Suprapubic skin (tissue), 4 donors: ENCODE data around the gene NLGN2. TPM values are rescaled to one million over a fixed set of nuclear protein-coding genes. Genes with fewer than 3 reads are reported as not detected.

Source experiments
- DNase-seq, 2 donors: peaks; one replicate each; pipeline ENCODE4 v3.0.0-alpha.2; 2019; ENCODE audit warnings: low spot score in 2 of 2
- H3K27ac ChIP-seq: fragments of 200-600 bp; sonication (generic); one replicate; pipeline ENCODE4 v1.5.1; 2019
- H3K27me3 ChIP-seq: fragments of 200-600 bp; sonication (generic); one replicate; pipeline ENCODE4 v1.5.1; 2019
- H3K36me3 ChIP-seq: fragments of 200-600 bp; sonication (generic); one replicate; pipeline ENCODE4 v1.5.1; 2019
- H3K4me1 ChIP-seq: fragments of 200-600 bp; sonication (generic); one replicate; pipeline ENCODE4 v1.5.1; 2019
- H3K4me3 ChIP-seq: fragments of 200-600 bp; sonication (generic); one replicate; pipeline ENCODE4 v1.5.1; 2019; ENCODE audit warnings: mild to moderate bottlenecking
- H3K9me3 ChIP-seq: fragments of 200-600 bp; sonication (generic); one replicate; pipeline ENCODE4 v1.5.1; 2019
- CTCF ChIP-seq, 2 donors: fragments of 200-600 bp in 1 of 2; fragments of 450-650 bp in 1 of 2; sonication (generic) in 1 of 2; IDR thresholded peaks; one replicate each; pipeline ENCODE4 v1.5.1; 2016 to 2019; ENCODE audit warnings: antibody characterized with exemption in 2 of 2, mild to moderate bottlenecking in 1 of 2, moderate library complexity in 1 of 2
- EP300 ChIP-seq: sonication (generic); formaldehyde crosslinking; IDR thresholded peaks from one replicate; pipeline ENCODE4 v1.6.1; 2017; ENCODE audit warnings: antibody characterized with exemption
- POLR2A ChIP-seq, 2 donors: fragments of 450-650 bp; IDR thresholded peaks; one replicate each; pipeline ENCODE4 v1.6.1; 2017; ENCODE audit warnings: antibody characterized with exemption in 2 of 2, mild to moderate bottlenecking in 2 of 2, moderate library complexity in 2 of 2
- POLR2AphosphoS5 ChIP-seq, 3 donors: sonication (generic); formaldehyde crosslinking; IDR thresholded peaks; one replicate each; pipeline ENCODE4 v1.6.1; 2017; ENCODE audit warnings: antibody characterized with exemption in 3 of 3
- WGBS: methylation state at CpG from one replicate; pipeline ENCODE4 v1.1.5; 2018; 5-methylcytosine and 5-hydroxymethylcytosine counted together
- total RNA-seq, 4 donors: library from RNA; depleted of rRNA; stranded (reverse); fragments of >200 nt; gene quantifications; one replicate each; pipeline ENCODE4 v1.1.0, GENCODE V29; 2016

NLGN2 gene
- total RNA-seq, 4 donors from 2014 or later = 5.9 to 17.9 (median 8.1) TPM

GRCh38 chr17:7438656-7439460, 31.2 kb downstream of the NLGN2 start:
- peaks cover 62% of the 10 kb centered on the region for H3K4me1 ChIP-seq
- TF ChIP-seq POLR2A (IDR thresholded peaks at IDR 0.05) (no peak), EP300 (no peak), CTCF (IDR thresholded peaks at IDR 0.05) (no peak), POLR2AphosphoS5 (IDR thresholded peaks at IDR 0.05) (no peak)
- no peak overlapping the region for H3K27ac ChIP-seq
- no peak for DNase-seq
- peak overlapping the region; percentile 68 for H3K4me3 ChIP-seq
- no peaks in the 10 kb centered on the region for H3K9me3 ChIP-seq
- peaks cover 14% of the 10 kb centered on the region for H3K27me3 ChIP-seq
- 31% methylated on average over 11 of the region's 11 CpGs for WGBS
- no peaks in the 10 kb centered on the region for H3K36me3 ChIP-seq

- 0% methylated on average over 33 of the region's 50 CpGs for WGBS
- Histone ChIP-seq H3K36me3 (no peaks in the 10 kb centered on the region), H3K9me3 (no peaks in the 10 kb centered on the region), H3K27me3 (peaks cover 14% of the 10 kb centered on the region), H3K4me1 (peaks cover 69% of the 10 kb centered on the region), H3K4me3 (peak within 1 kb of the TSS; percentile 68), H3K27ac (peak within 1 kb of the TSS; percentile 91)
- DNase-seq = no peak
- TF ChIP-seq POLR2A (IDR thresholded peaks at IDR 0.05) (no peak), CTCF (IDR thresholded peaks at IDR 0.05) (no peak), EP300 (no peak), POLR2AphosphoS5 (IDR thresholded peaks at IDR 0.05) (no peak)
Observed at GRCh38 chr17:7439462-7440112, 31.9 kb downstream of the NLGN2 start, which contains the start of gene FGF11. Gene FGF11 (plus strand): TSS chr17:7439512. CDS start chr17:7439621, 109 bp downstream.

GRCh38 chr17:7440113-7440833, 32.6 kb downstream of the NLGN2 start:
- TF ChIP-seq POLR2AphosphoS5 (IDR thresholded peaks at IDR 0.05) = no peak
- peaks cover 75% of the 10 kb centered on the region for H3K4me1 ChIP-seq
- peak overlapping the region; percentile 14 for H3K27ac ChIP-seq
- no peaks in the 10 kb centered on the region for H3K36me3 ChIP-seq
- peaks cover 16% of the 10 kb centered on the region for H3K27me3 ChIP-seq
- H3K9me3 ChIP-seq = no peaks in the 10 kb centered on the region
- peak; percentile 84 to 85 for DNase-seq
- H3K4me3 ChIP-seq = peak overlapping the region; percentile 54
- 2% methylated on average over 30 of the region's 46 CpGs for WGBS

GRCh38 chr17:7440834-7441195, 33.2 kb downstream of the NLGN2 start:
- Histone ChIP-seq H3K27ac (peak overlapping the region; percentile 14), H3K9me3 (no peaks in the 10 kb centered on the region), H3K4me1 (peaks cover 75% of the 10 kb centered on the region), H3K4me3 (peak overlapping the region; percentile 54), H3K36me3 (no peaks in the 10 kb centered on the region), H3K27me3 (peaks cover 21% of the 10 kb centered on the region)
- WGBS = 13% methylated on average over 12 of the region's 12 CpGs
- no peak for DNase-seq
- TF ChIP-seq POLR2AphosphoS5 (IDR thresholded peaks at IDR 0.05) (no peak), EP300 (no peak), POLR2A (IDR thresholded peaks at IDR 0.05) (no peak), CTCF (IDR thresholded peaks at IDR 0.05) (no peak)

- Histone ChIP-seq H3K9me3 (no peaks in the 10 kb centered on the region), H3K27me3 (peaks cover 23% of the 10 kb centered on the region), H3K4me1 (peaks cover 74% of the 10 kb centered on the region), H3K36me3 (no peaks in the 10 kb centered on the region), H3K4me3 (no peak overlapping the region), H3K27ac (no peak overlapping the region)
- WGBS = 60% methylated on average over 7 of the region's 7 CpGs
- no peak for DNase-seq
- TF ChIP-seq POLR2A (IDR thresholded peaks at IDR 0.05) = no peak
Observed at GRCh38 chr17:7441266-7441665, 33.6 kb downstream of the NLGN2 start.

GRCh38 chr17:7442142-7442541, 34.5 kb downstream of the NLGN2 start:
- WGBS = 97% methylated on average over 2 of the region's 2 CpGs

More at GRCh38 chr17:7442142-7442541, 34.5 kb downstream of the NLGN2 start:
- TF ChIP-seq EP300 = no peak
- TF ChIP-seq POLR2AphosphoS5 (IDR thresholded peaks at IDR 0.05) = no peak
- TF ChIP-seq POLR2A (IDR thresholded peaks at IDR 0.05) = no peak
- TF ChIP-seq CTCF (IDR thresholded peaks at IDR 0.05) = no peak
- no peak for DNase-seq
- Histone ChIP-seq H3K9me3 (no peaks in the 10 kb centered on the region), H3K27me3 (peaks cover 31% of the 10 kb centered on the region), H3K4me1 (peaks cover 71% of the 10 kb centered on the region), H3K4me3 (no peak overlapping the region), H3K36me3 (no peaks in the 10 kb centered on the region), H3K27ac (no peak overlapping the region)
